Measurements from ENCODE around the gene TMBIM6.

- TF ChIP-seq CTCF (IDR thresholded peaks at IDR 0.05) (no peak), POLR2A (IDR thresholded peaks at IDR 0.05) (no peak), POLR2AphosphoS5 (IDR thresholded peaks at IDR 0.05) (no peak)
Measured at GRCh38 chr12:49794021-49794420, 52.7 kb downstream of the TMBIM6 start.
